ENCODE measurements around the gene MACF1.
"Not testable (repeated sequence)": the region's sequence is repeated elsewhere in the genome, so short reads cannot be mapped to it uniquely, and the experiment has no call there.

The MACF1 gene

DNA sequence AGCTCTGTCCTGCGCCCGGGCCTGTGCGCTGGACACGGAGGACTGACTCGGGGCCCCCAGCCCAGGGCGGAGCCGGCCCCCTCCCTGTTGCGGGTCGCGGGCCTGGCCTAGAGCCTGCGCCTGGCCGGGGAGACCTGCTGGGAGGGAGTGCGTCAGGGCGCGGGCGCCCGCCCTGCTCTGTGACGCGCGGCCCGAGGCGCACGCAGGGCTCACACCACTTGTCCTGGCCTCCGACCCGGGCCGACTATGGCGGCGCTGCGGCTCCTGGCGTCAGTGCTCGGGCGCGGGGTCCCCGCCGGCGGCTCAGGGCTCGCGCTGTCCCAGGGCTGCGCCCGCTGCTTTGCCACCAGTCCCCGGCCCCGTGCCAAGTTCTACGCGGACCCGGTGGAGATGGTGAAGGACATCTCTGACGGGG is 310.2 kb downstream of the MACF1 start:
- H3K36me3 ChIP-seq (ENCODE audit: control insufficient read depth, insufficient read depth, low read length); H3K9me3 ChIP-seq (ENCODE audit: control insufficient read depth, low read length); H3K4me3 ChIP-seq (ENCODE audit: insufficient read depth, low read depth, low read length, poor library complexity, severe bottlenecking); H3K27me3 ChIP-seq (replicated peaks; ENCODE audit: control insufficient read depth, insufficient read depth, low read length, poor library complexity, severe bottlenecking); H3K27ac ChIP-seq (ENCODE audit: insufficient read depth, low read length, poor library complexity, severe bottlenecking); H3K4me1 ChIP-seq (ENCODE audit: control insufficient read depth, insufficient read depth, low read length, poor library complexity, severe bottlenecking); DNase-seq: not testable (repeated sequence)

DNA sequence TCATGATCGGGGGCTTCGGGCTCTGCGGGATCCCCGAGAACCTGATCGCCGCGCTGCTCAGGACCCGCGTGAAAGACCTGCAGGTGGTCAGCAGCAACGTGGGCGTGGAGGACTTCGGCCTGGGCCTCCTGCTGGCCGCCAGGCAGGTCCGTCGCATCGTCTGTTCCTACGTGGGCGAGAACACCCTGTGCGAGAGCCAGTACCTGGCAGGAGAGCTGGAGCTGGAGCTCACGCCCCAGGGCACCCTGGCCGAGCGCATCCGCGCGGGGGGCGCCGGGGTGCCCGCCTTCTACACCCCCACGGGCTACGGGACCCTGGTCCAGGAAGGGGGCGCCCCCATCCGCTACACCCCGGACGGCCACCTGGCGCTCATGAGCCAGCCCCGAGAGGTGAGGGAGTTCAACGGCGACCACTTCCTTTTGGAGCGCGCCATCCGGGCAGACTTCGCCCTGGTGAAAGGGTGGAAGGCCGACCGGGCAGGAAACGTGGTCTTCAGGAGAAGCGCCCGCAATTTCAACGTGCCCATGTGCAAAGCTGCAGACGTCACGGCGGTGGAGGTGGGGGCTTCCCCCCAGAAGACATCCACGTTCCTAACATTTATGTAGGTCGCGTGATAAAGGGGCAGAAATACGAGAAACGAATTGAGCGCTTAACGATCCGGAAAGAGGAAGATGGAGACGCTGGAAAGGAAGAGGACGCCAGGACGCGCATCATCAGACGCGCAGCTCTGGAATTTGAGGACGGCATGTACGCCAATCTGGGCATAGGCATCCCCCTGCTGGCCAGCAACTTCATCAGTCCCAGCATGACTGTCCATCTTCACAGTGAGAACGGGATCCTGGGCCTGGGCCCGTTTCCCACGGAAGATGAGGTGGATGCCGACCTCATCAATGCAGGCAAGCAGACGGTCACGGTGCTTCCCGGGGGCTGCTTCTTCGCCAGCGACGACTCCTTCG is 310.9 kb downstream of the MACF1 start:
- H3K9me3 ChIP-seq (ENCODE audit: control insufficient read depth, low read length); DNase-seq; H3K4me3 ChIP-seq (ENCODE audit: insufficient read depth, low read depth, low read length, poor library complexity, severe bottlenecking); H3K4me1 ChIP-seq (ENCODE audit: control insufficient read depth, insufficient read depth, low read length, poor library complexity, severe bottlenecking); H3K36me3 ChIP-seq (ENCODE audit: control insufficient read depth, insufficient read depth, low read length); H3K27me3 ChIP-seq (replicated peaks; ENCODE audit: control insufficient read depth, insufficient read depth, low read length, poor library complexity, severe bottlenecking); H3K27ac ChIP-seq (ENCODE audit: insufficient read depth, low read length, poor library complexity, severe bottlenecking): not testable (repeated sequence)

DNA sequence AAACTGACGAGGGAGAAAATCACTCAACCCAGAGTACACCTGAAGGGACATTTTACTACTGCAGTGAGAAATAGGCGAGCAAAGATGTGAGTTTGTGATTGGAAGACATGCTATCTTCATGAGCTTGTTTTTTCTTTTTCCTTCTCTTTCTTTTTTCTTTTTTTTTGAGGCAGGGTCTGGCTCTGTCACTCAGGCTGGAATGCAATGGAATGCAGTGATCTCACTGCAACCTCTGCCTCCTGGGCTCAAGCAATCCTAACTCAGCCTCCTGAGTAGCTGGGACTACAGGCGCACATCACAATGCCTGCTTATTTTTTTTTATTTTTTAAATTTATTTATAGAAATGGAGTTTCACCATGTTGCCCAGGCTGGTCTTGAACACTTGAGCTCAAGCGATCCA is 312.3 kb downstream of the MACF1 start:
- H3K4me3 ChIP-seq (ENCODE audit: insufficient read depth, low read depth, low read length, poor library complexity, severe bottlenecking); H3K27me3 ChIP-seq (replicated peaks; ENCODE audit: control insufficient read depth, insufficient read depth, low read length, poor library complexity, severe bottlenecking); H3K27ac ChIP-seq (ENCODE audit: insufficient read depth, low read length, poor library complexity, severe bottlenecking); H3K4me1 ChIP-seq (ENCODE audit: control insufficient read depth, insufficient read depth, low read length, poor library complexity, severe bottlenecking); H3K36me3 ChIP-seq (ENCODE audit: control insufficient read depth, insufficient read depth, low read length); H3K9me3 ChIP-seq (ENCODE audit: control insufficient read depth, low read length); DNase-seq: not testable (repeated sequence)

DNA sequence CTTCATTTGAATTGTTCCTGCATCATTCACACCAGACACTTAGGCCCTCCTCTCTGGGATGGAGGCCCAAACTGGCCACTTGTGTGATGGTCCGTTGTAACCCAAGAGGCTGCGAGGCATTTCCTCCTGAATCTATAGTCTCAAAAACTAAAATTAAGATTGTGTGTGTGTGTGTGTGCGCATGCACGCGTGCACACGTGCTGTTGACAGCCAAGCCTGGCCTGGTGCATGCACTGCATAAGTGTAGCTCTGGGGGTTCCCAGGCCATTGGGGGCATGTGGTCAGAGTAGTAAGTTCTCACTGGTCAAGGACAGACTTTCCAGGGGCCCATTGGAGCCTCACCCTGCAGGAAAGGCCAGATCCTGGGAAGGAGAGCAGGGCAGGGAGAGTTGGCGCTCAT is 313.4 kb downstream of the MACF1 start:
- H3K27me3 ChIP-seq (replicated peaks; ENCODE audit: control insufficient read depth, insufficient read depth, low read length, poor library complexity, severe bottlenecking); H3K27ac ChIP-seq (ENCODE audit: insufficient read depth, low read length, poor library complexity, severe bottlenecking); H3K4me1 ChIP-seq (ENCODE audit: control insufficient read depth, insufficient read depth, low read length, poor library complexity, severe bottlenecking); H3K4me3 ChIP-seq (ENCODE audit: insufficient read depth, low read depth, low read length, poor library complexity, severe bottlenecking); H3K9me3 ChIP-seq (ENCODE audit: control insufficient read depth, low read length); H3K36me3 ChIP-seq (ENCODE audit: control insufficient read depth, insufficient read depth, low read length); DNase-seq: not testable (repeated sequence)

DNA sequence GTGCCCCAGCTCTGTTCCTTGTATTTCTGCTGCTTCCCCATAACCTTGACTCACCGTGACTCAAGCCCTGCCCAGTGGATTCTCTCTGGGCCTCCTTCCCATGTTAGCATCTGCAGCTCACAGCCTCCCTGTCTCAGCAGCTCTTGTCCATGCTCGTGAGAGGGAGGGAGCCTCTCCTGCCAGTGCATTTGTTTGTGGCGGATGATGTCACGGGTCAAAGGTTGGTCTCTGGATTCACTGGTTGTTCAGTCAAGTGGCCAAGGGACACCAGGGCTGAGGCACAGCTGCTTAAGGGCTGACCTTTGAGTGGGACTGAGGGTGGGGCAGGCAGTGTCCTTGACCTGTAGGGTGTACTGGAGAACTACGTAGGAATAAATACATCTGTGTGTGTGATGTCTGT is 314.9 kb downstream of the MACF1 start:
- not testable (repeated sequence) for DNase-seq; H3K9me3 ChIP-seq (ENCODE audit: control insufficient read depth, low read length); H3K4me3 ChIP-seq (ENCODE audit: insufficient read depth, low read depth, low read length, poor library complexity, severe bottlenecking); H3K4me1 ChIP-seq (ENCODE audit: control insufficient read depth, insufficient read depth, low read length, poor library complexity, severe bottlenecking); H3K27me3 ChIP-seq (replicated peaks; ENCODE audit: control insufficient read depth, insufficient read depth, low read length, poor library complexity, severe bottlenecking); H3K27ac ChIP-seq (ENCODE audit: insufficient read depth, low read length, poor library complexity, severe bottlenecking); H3K36me3 ChIP-seq (ENCODE audit: control insufficient read depth, insufficient read depth, low read length)

DNA sequence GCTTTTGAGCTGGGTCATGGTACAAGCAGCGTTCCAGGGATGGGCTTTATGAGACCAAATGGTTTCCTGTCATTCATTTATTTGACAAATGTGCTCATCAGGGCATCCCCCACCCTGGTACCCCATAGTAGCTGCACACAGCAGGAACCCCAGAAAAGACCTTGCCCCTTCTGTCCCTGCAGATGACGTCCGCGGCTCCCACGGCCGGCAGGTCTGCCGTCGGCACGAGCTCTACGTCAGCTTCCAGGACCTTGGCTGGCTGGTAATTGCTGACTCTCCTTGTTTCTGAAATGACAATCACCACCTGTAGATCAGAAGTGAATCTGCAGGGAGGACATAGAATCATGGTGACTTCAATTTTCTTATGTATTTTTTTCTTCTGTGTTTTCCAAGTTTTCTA is 317.7 kb downstream of the MACF1 start:
- DNase-seq; H3K27ac ChIP-seq (ENCODE audit: insufficient read depth, low read length, poor library complexity, severe bottlenecking): not testable (repeated sequence)

DNA sequence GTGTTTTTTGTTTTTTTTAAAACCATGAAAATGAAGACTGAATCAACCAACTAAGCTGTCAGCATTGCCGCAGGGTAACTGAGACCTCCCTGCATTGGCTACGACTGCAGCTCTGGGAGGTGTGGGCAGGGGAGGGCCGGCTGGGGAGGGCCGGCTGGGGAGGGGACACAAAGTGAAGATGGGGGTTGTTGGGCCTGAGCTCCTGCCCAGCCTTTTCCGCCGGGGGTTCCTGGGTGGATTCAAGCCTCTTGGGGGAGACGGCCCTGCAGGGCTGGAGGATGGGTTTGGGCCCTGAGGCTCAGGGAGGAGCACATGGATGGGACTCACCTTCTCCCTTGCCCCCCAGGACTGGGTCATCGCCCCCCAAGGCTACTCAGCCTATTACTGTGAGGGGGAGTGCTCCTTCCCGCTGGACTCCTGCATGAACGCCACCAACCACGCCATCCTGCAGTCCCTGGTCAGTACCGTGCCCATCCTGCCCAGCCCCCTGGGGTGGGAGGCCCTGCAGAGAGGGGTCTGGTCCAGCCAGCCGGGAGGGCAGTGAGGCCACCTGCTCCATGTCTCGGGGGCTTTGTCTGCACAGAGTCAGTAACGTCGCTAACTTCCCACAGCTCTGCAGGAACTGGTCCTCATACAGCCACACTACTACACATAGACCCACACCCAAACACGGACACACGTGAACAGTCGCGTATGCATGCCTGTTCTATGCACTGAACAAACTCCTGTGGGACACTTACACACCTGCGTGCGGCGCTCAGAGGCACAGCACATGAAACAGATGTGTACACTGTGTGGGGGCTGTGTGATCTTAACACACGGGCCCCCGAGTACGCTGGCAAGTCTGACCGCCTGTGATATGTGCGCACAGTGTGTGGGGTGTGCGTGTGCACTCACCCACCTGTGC is 318.4 kb downstream of the MACF1 start:
- no peak for DNase-seq
- Histone ChIP-seq H3K9me3 (ENCODE audit: control insufficient read depth, low read length) (no peaks in the 10 kb centered on the region), H3K4me1 (ENCODE audit: control insufficient read depth, insufficient read depth, low read length, poor library complexity, severe bottlenecking) (no peaks in the 10 kb centered on the region), H3K27ac (ENCODE audit: insufficient read depth, low read length, poor library complexity, severe bottlenecking) (no peak overlapping the region), H3K27me3 (replicated peaks; ENCODE audit: control insufficient read depth, insufficient read depth, low read length, poor library complexity, severe bottlenecking) (no peaks in the 10 kb centered on the region), H3K4me3 (ENCODE audit: insufficient read depth, low read depth, low read length, poor library complexity, severe bottlenecking) (no peak overlapping the region), H3K36me3 (ENCODE audit: control insufficient read depth, insufficient read depth, low read length) (peaks cover 2% of the 10 kb centered on the region)

More for the DNA sequence above, 317.7 kb downstream of the MACF1 start:
- H3K36me3 ChIP-seq (ENCODE audit: control insufficient read depth, insufficient read depth, low read length); H3K9me3 ChIP-seq (ENCODE audit: control insufficient read depth, low read length); H3K27me3 ChIP-seq (replicated peaks; ENCODE audit: control insufficient read depth, insufficient read depth, low read length, poor library complexity, severe bottlenecking); H3K4me1 ChIP-seq (ENCODE audit: control insufficient read depth, insufficient read depth, low read length, poor library complexity, severe bottlenecking); H3K4me3 ChIP-seq (ENCODE audit: insufficient read depth, low read depth, low read length, poor library complexity, severe bottlenecking): not testable (repeated sequence)

DNA sequence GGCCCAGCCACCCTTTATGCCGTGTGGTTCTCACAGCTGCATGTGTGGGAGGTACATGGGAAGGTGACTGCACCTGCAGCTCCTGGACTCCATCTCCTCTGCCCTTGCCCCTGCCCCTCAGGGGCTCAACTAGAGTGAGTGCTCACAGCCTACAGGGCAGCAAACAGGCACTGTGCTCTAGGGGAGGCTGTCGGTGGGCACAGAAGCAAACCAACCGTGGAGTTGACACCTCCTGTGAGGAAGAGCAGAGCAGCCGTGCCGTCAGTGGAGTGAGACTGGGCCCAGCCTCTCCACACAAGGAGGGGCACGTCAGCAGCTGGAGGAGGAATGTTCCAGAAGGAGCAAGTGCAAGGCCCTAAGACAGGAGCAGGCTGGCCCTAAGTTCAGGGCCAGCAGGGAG is 319.7 kb downstream of the MACF1 start:
- Histone ChIP-seq H3K4me3 (ENCODE audit: insufficient read depth, low read depth, low read length, poor library complexity, severe bottlenecking) (no peak overlapping the region), H3K27me3 (replicated peaks; ENCODE audit: control insufficient read depth, insufficient read depth, low read length, poor library complexity, severe bottlenecking) (no peaks in the 10 kb centered on the region), H3K4me1 (ENCODE audit: control insufficient read depth, insufficient read depth, low read length, poor library complexity, severe bottlenecking) (no peaks in the 10 kb centered on the region), H3K9me3 (ENCODE audit: control insufficient read depth, low read length) (no peaks in the 10 kb centered on the region), H3K36me3 (ENCODE audit: control insufficient read depth, insufficient read depth, low read length) (peaks cover 10% of the 10 kb centered on the region), H3K27ac (ENCODE audit: insufficient read depth, low read length, poor library complexity, severe bottlenecking) (no peak overlapping the region)
- no peak for DNase-seq

DNA sequence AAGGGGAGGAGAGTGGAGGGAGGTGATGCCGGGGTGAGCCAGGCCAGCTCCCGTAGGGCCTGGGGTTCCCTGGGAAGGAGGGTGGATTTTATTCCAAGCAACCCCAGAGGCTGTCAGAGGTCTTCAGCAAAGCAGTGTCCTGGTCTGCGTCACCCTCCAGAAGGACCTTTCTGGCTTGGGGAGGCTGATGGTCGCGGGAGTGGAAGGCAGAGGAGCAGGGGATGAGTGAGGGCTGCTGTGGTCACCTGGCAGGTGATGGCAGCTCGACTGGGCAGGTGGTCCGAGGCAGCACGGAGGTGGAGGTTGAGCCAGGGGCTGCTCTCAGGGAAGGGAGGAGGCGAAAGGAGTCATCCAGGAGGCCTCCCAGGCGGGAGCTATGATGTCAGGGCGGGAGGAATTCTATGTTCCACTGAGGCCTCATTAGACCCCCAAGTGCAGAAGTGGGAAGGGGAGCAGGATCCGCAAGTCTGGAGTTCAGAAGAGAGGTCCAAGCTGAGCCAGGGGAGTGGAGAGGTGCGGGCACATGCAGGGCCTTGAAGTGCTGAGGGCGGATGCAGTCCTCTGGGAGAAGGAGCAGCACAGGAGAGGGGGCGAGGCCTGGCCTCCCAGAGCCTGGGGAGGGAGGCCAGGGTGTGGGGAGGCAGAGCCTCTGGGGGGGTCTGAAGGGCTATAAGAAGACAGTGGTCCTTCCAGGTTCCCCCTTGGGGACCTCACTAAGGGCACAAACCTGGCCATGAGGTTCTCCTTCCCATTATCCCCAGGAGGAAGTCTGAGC is 320.3 kb downstream of the MACF1 start:
- H3K27me3 ChIP-seq (replicated peaks; ENCODE audit: control insufficient read depth, insufficient read depth, low read length, poor library complexity, severe bottlenecking) = no peaks in the 10 kb centered on the region
- DNase-seq = no peak
- peaks cover 13% of the 10 kb centered on the region for H3K36me3 ChIP-seq (ENCODE audit: control insufficient read depth, insufficient read depth, low read length)
- no peak overlapping the region for H3K4me3 ChIP-seq (ENCODE audit: insufficient read depth, low read depth, low read length, poor library complexity, severe bottlenecking)
- no peaks in the 10 kb centered on the region for H3K4me1 ChIP-seq (ENCODE audit: control insufficient read depth, insufficient read depth, low read length, poor library complexity, severe bottlenecking)
- H3K9me3 ChIP-seq (ENCODE audit: control insufficient read depth, low read length) = no peaks in the 10 kb centered on the region
- H3K27ac ChIP-seq (ENCODE audit: insufficient read depth, low read length, poor library complexity, severe bottlenecking) = no peak overlapping the region
